IMR-90 (cell line): ENCODE measurements around the gene MT1G.

Source experiments
- BHLHE40 ChIP-seq: fragments of 150-350 bp; IDR thresholded peaks from 2 replicates; pipeline ENCODE4 v1.6.1; 2016; ENCODE audit warnings: mild to moderate bottlenecking, low read depth, low read length
- CEBPB ChIP-seq: IDR thresholded peaks from 2 replicates; pipeline ENCODE4 v1.6.1; 2012; ENCODE audit warnings: low read depth, low read length, improper control_type of control experiment
- FOS ChIP-seq: fragments of 150-350 bp; IDR thresholded peaks from 2 replicates; pipeline ENCODE4 v1.6.1; 2016; ENCODE audit warnings: low read depth, low read length
- MAZ ChIP-seq: IDR thresholded peaks from 2 replicates; pipeline ENCODE4 v1.6.1; 2012; ENCODE audit warnings: low read depth, mild to moderate bottlenecking, low read length, improper control_type of control experiment, moderate library complexity, borderline replicate concordance
- MXI1 ChIP-seq: IDR thresholded peaks from 2 replicates; pipeline ENCODE4 v1.6.1; 2012; ENCODE audit warnings: low read depth, mild to moderate bottlenecking, low read length, moderate library complexity, borderline replicate concordance
- NFE2L2 ChIP-seq: fragments of 150-350 bp; IDR thresholded peaks from 2 replicates; pipeline ENCODE4 v1.6.1; 2016; ENCODE audit warnings: low read depth, mild to moderate bottlenecking, low read length
- POLR2A ChIP-seq: IDR thresholded peaks from 2 replicates; pipeline ENCODE4 v1.6.1; 2012; ENCODE audit warnings: mild to moderate bottlenecking, low read depth, low read length
- RAD21 ChIP-seq: IDR thresholded peaks from 2 replicates; pipeline ENCODE4 v1.6.1; 2012; ENCODE audit warnings: low read length, improper control_type of control experiment
- RCOR1 ChIP-seq: IDR thresholded peaks from 2 replicates; pipeline ENCODE4 v1.6.1; 2012; ENCODE audit warnings: mild to moderate bottlenecking, low read length, improper control_type of control experiment; ENCODE audit not compliant: insufficient replicate concordance
- RFX5 ChIP-seq: IDR thresholded peaks from 2 replicates; pipeline ENCODE4 v1.8.0; 2012; ENCODE audit warnings: low read depth, mild to moderate bottlenecking, low read length, moderate library complexity
- SMC3 ChIP-seq: fragments of 150-350 bp; IDR thresholded peaks from 2 replicates; pipeline ENCODE4 v1.6.1; 2016; ENCODE audit warnings: low read depth, mild to moderate bottlenecking, antibody characterized with exemption, low read length, moderate library complexity
- TF ChIP-seq, protein P1 (sequence below): conservative IDR thresholded peaks from 2 replicates; pipeline ENCODE4 v1.5.1; 2012; ENCODE audit warnings: mild to moderate bottlenecking, low read depth, low read length, improper control_type of control experiment
- TF ChIP-seq, protein P2 (sequence below): fragments of 150-350 bp; IDR thresholded peaks from 2 replicates; pipeline ENCODE4 v1.6.1; 2016; ENCODE audit warnings: low read depth, mild to moderate bottlenecking, low read length, moderate library complexity, borderline replicate concordance
- TF ChIP-seq, protein P3 (sequence below): fragments of 150-350 bp; IDR thresholded peaks from 2 replicates; pipeline ENCODE4 v1.6.1; 2017; ENCODE audit warnings: mild to moderate bottlenecking, antibody characterized with exemption, low read length, low read depth

- TF ChIP-seq, protein P1, sequence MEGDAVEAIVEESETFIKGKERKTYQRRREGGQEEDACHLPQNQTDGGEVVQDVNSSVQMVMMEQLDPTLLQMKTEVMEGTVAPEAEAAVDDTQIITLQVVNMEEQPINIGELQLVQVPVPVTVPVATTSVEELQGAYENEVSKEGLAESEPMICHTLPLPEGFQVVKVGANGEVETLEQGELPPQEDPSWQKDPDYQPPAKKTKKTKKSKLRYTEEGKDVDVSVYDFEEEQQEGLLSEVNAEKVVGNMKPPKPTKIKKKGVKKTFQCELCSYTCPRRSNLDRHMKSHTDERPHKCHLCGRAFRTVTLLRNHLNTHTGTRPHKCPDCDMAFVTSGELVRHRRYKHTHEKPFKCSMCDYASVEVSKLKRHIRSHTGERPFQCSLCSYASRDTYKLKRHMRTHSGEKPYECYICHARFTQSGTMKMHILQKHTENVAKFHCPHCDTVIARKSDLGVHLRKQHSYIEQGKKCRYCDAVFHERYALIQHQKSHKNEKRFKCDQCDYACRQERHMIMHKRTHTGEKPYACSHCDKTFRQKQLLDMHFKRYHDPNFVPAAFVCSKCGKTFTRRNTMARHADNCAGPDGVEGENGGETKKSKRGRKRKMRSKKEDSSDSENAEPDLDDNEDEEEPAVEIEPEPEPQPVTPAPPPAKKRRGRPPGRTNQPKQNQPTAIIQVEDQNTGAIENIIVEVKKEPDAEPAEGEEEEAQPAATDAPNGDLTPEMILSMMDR, result no peak
- no peak for TF ChIP-seq POLR2A
- no peak for TF ChIP-seq SMC3
- no peak for TF ChIP-seq MAZ
- no peak for TF ChIP-seq FOS
- TF ChIP-seq RAD21, result no peak
- TF ChIP-seq, protein P2, sequence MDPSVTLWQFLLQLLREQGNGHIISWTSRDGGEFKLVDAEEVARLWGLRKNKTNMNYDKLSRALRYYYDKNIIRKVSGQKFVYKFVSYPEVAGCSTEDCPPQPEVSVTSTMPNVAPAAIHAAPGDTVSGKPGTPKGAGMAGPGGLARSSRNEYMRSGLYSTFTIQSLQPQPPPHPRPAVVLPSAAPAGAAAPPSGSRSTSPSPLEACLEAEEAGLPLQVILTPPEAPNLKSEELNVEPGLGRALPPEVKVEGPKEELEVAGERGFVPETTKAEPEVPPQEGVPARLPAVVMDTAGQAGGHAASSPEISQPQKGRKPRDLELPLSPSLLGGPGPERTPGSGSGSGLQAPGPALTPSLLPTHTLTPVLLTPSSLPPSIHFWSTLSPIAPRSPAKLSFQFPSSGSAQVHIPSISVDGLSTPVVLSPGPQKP, result no peak
- no peak for TF ChIP-seq NFE2L2
- TF ChIP-seq MXI1, result no peak
- TF ChIP-seq, protein P3, sequence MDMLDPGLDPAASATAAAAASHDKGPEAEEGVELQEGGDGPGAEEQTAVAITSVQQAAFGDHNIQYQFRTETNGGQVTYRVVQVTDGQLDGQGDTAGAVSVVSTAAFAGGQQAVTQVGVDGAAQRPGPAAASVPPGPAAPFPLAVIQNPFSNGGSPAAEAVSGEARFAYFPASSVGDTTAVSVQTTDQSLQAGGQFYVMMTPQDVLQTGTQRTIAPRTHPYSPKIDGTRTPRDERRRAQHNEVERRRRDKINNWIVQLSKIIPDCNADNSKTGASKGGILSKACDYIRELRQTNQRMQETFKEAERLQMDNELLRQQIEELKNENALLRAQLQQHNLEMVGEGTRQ, result no peak
- no peak for TF ChIP-seq CEBPB
- TF ChIP-seq RCOR1, result no peak
- no peak for TF ChIP-seq RFX5
- TF ChIP-seq BHLHE40, result no peak
These were observed 24.0 kb upstream of the MT1G start for GRCh38 chr16:56691885-56692284.
